Neural crest cell (in vitro differentiated cells): ENCODE measurements around the gene SLC4A1AP. TPM values are rescaled to one million over a fixed set of nuclear protein-coding genes. Genes with fewer than 3 reads are reported as not detected.
A peak's percentile ranks its signal among the peaks of the same experiment; 100 is the strongest.
"Not testable (repeated sequence)": the region's sequence is repeated elsewhere in the genome, so short reads cannot be mapped to it uniquely, and the experiment has no call there.

Experiments used
- DNase-seq: peaks from one replicate; pipeline ENCODE4 v3.0.0; 2021; ENCODE audit warnings: low read depth, mixed read lengths, low spot score
- H3K27ac Mint-ChIP-seq: one replicate; pipeline ENCODE4 v1.8.0; 2021; ENCODE audit warnings: mild to moderate bottlenecking, mixed read lengths; ENCODE audit not compliant: unreplicated experiment
- H3K27me3 Mint-ChIP-seq: 2 replicates; pipeline ENCODE4 v1.8.0; 2021; ENCODE audit warnings: low read depth, mild to moderate bottlenecking, mixed read lengths
- H3K36me3 Mint-ChIP-seq: 2 replicates; pipeline ENCODE4 v1.8.0; 2021; ENCODE audit warnings: low read depth, mild to moderate bottlenecking, mixed read lengths
- H3K4me1 Mint-ChIP-seq: 2 replicates; pipeline ENCODE4 v1.8.0; 2021; ENCODE audit warnings: mixed read lengths
- H3K4me3 Mint-ChIP-seq: one replicate; pipeline ENCODE4 v1.8.0; 2021; ENCODE audit warnings: mild to moderate bottlenecking, mixed read lengths
- H3K9me3 Mint-ChIP-seq: 2 replicates; pipeline ENCODE4 v1.8.0; 2021; ENCODE audit warnings: mixed read lengths
- CTCF ChIP-seq: fragments of 200-600 bp; sonication (generic); conservative IDR thresholded peaks from 2 replicates; pipeline ENCODE4 v1.5.0; 2021; ENCODE audit warnings: antibody characterized with exemption, mild to moderate bottlenecking
- total RNA-seq: library from RNA; stranded (reverse); gene quantifications from 2 replicates; pipeline ENCODE4 v1.2.1, GENCODE V29; 2021

Gene SLC4A1AP
- total RNA-seq, 1 donor from 2014 or later: 19.1 TPM

- H3K27ac Mint-ChIP-seq: peak overlapping the region; percentile 37
- H3K9me3 Mint-ChIP-seq: no peaks in the 10 kb centered on the region
- H3K4me3 Mint-ChIP-seq: no peak overlapping the region
- no peaks in the 10 kb centered on the region for H3K36me3 Mint-ChIP-seq
- TF ChIP-seq CTCF: peak; percentile 99
- H3K4me1 Mint-ChIP-seq: no peaks in the 10 kb centered on the region
- DNase-seq: peak; percentile 99
- no peaks in the 10 kb centered on the region for H3K27me3 Mint-ChIP-seq
These were observed 19.8 kb downstream of the SLC4A1AP start for GRCh38 chr2:27683390-27684071.

GRCh38 chr2:27685006-27685405 is 21.3 kb downstream of the SLC4A1AP start:
- H3K4me1 Mint-ChIP-seq, H3K27ac Mint-ChIP-seq, H3K27me3 Mint-ChIP-seq, H3K36me3 Mint-ChIP-seq, H3K4me3 Mint-ChIP-seq, DNase-seq, H3K9me3 Mint-ChIP-seq: not testable (repeated sequence)

GRCh38 chr2:27685577-27685976 is 21.9 kb downstream of the SLC4A1AP start:
- no peak overlapping the region for H3K4me3 Mint-ChIP-seq
- no peak for DNase-seq
- no peak overlapping the region for H3K27ac Mint-ChIP-seq
- no peaks in the 10 kb centered on the region for H3K27me3 Mint-ChIP-seq
- no peak for TF ChIP-seq CTCF
- no peaks in the 10 kb centered on the region for H3K4me1 Mint-ChIP-seq
- H3K36me3 Mint-ChIP-seq: no peaks in the 10 kb centered on the region
- H3K9me3 Mint-ChIP-seq: no peaks in the 10 kb centered on the region

- Mint-ChIP-seq H3K27ac (no peak overlapping the region), H3K27me3 (no peaks in the 10 kb centered on the region), H3K4me3 (no peak overlapping the region), H3K9me3 (no peaks in the 10 kb centered on the region), H3K4me1 (no peaks in the 10 kb centered on the region), H3K36me3 (no peaks in the 10 kb centered on the region)
- no peak for TF ChIP-seq CTCF
- no peak for DNase-seq
These were observed 23.5 kb downstream of the SLC4A1AP start for GRCh38 chr2:27687232-27687631.

GRCh38 chr2:27689424-27689823 is 25.7 kb downstream of the SLC4A1AP start:
- Mint-ChIP-seq H3K9me3 (no peaks in the 10 kb centered on the region), H3K4me3 (no peak overlapping the region), H3K4me1 (no peaks in the 10 kb centered on the region), H3K27ac (no peak overlapping the region), H3K27me3 (no peaks in the 10 kb centered on the region), H3K36me3 (no peaks in the 10 kb centered on the region)
- TF ChIP-seq CTCF: no peak
- DNase-seq: no peak

- Mint-ChIP-seq H3K36me3 (no peaks in the 10 kb centered on the region), H3K9me3 (no peaks in the 10 kb centered on the region), H3K4me1 (no peaks in the 10 kb centered on the region), H3K4me3 (no peak overlapping the region), H3K27me3 (no peaks in the 10 kb centered on the region), H3K27ac (no peak overlapping the region)
- no peak for DNase-seq
- TF ChIP-seq CTCF: no peak
These were observed 26.4 kb downstream of the SLC4A1AP start for GRCh38 chr2:27690052-27690451.
